ENCODE results near the gene ZNF789. TPM values are rescaled to one million over a fixed set of nuclear protein-coding genes. Genes with fewer than 3 reads are reported as not detected.

Gene ZNF789
- total and polyA plus RNA-seq, 2 of the 13 experiments (the other 11 are each of a cell fraction or from before 2014, with no cell fraction given): 19.8 to 25.1 TPM

- POLR2A ChIA-PET: interaction anchor here (1.0 to 2.3 kb wide), 10 partner anchors 9 to 255 kb away, joined by 3 to 16 read pairs (median 4); partner anchors contain the start of genes ATP5MF, BUD31, PDAP1 and ZNF394
- BruUV-seq (replicated peaks): TSS peak; percentile 65
- peaks cover 2 to 21% of the 10 kb centered on the region in 2 experiments; a peak in 3 of 5 replicates for H3K36me3 ChIP-seq (replicated peaks in 1 of 2; ENCODE audit: control insufficient read depth in 1 of 2, insufficient read depth in 2 of 2, low read length in 2 of 2)
- TF ChIP-seq POLR2AphosphoS2 (IDR thresholded peaks at IDR 0.05; ENCODE audit: low read depth, low read length) (peak; percentile 97), TBL1XR1 (IDR thresholded peaks at IDR 0.05; ENCODE audit: borderline replicate concordance, low read length, partially characterized antibody) (no peak), BORCS8-MEF2B (CRISPR knock-in tag; IDR thresholded peaks at IDR 0.05) (peak; percentile 85; the same call in 1 of the 2 replicates), PBX2 (CRISPR knock-in tag; IDR thresholded peaks at IDR 0.05) (no peak), SP140L (CRISPR knock-in tag; IDR thresholded peaks at IDR 0.05; ENCODE audit: borderline replicate concordance) (no peak), ARID4A (CRISPR knock-in tag; IDR thresholded peaks at IDR 0.05; ENCODE audit: borderline replicate concordance) (peak; percentile 93), DBP (CRISPR knock-in tag; IDR thresholded peaks at IDR 0.05; ENCODE audit: not compliant biosample characterization) (no peak), ZNF770 (CRISPR knock-in tag; IDR thresholded peaks at IDR 0.05) (peak; percentile 83), MTF1 (CRISPR knock-in tag; IDR thresholded peaks at IDR 0.05) (no peak), MED1 (CRISPR knock-in tag; IDR thresholded peaks at IDR 0.05) (peak; percentile 62), HIC2 (CRISPR knock-in tag; IDR thresholded peaks at IDR 0.05; ENCODE audit: low read depth) (0 out of 2 replicates have a peak, but pooled peaks have one; percentile 34)
Observed at GRCh38 chr7:99438573-99439480, 33.9 kb upstream of the ZNF789 start, which contains the start of the genes CPSF4 and PTCD1. TSS of gene CPSF4 (plus strand) at chr7:99438943. CDS start at chr7:99439083, 140 bp downstream. TSS of gene PTCD1 (minus strand) at chr7:99438798. CDS start at chr7:99435242, 3,556 bp downstream.

More at GRCh38 chr7:99438573-99439480, 33.9 kb upstream of the ZNF789 start, which contains the start of the genes CPSF4 and PTCD1:
- CTCF ChIA-PET (ENCODE audit: low intra/inter-chr PET ratio, low total read pairs): no interaction called here
- H3K4me3 ChIP-seq (replicated peaks in 1 of 3; ENCODE audit: insufficient read depth in 1 of 3, low read depth in 2 of 3, low read length in 3 of 3): peak within 1 kb of the TSS; percentile 79 to 100 (median 100)
- H3K27ac ChIP-seq (ENCODE audit: extremely low read length, insufficient read depth, low read length): peak within 1 kb of the TSS; percentile 79
- peak; percentile 80 for FAIRE-seq
- in situ Hi-C loops (cut with HindIII; ENCODE audit: extremely low pct_ligation_motif_present, low pct_unique_long_range_greater_than_20kb): no loop called here
- peak within 1 kb of the TSS; percentile 94 for H3K4me2 ChIP-seq (ENCODE audit: low read depth, low read length)
- H3K9me3 ChIP-seq (ENCODE audit: low read length): no peaks in the 10 kb centered on the region
- H3K27me3 ChIP-seq (ENCODE audit: control insufficient read depth in 1 of 2, insufficient read depth in 2 of 2, low read length in 2 of 2): peaks cover 0 to 3% of the 10 kb centered on the region in 2 experiments; a peak in 1 of 5 replicates
- no peak within 1 kb of the TSS for H2AFZ ChIP-seq (ENCODE audit: low read length)
- peaks cover 28% of the 10 kb centered on the region for H3K4me1 ChIP-seq (ENCODE audit: insufficient read depth, low read length)
- 0 out of 2 replicates have a peak, but pooled peaks cover 6% of the 10 kb centered on the region for H4K20me1 ChIP-seq (ENCODE audit: insufficient read depth, low read length)
- peak; percentile 90 for DNase-seq (ENCODE audit: low spot score)
- peak within 1 kb of the TSS; percentile 93 for H3K9ac ChIP-seq (ENCODE audit: insufficient read depth, low read depth, low read length)
- peaks cover 33% of the 10 kb centered on the region for H3K79me2 ChIP-seq (ENCODE audit: insufficient read depth, low read length)
- intact Hi-C loops (cut with micrococcal nuclease; ENCODE audit: unreplicated experiment): no loop called here
- peak; percentile 96 for ATAC-seq
- WGBS (ENCODE audit: low lambda C conversion rate): 3% methylated on average over 6 of the region's 89 CpGs

Measured in HepG2 (cell line).